Adrenal gland (tissue), 12 donors: Measurements from ENCODE around the gene SRGAP1. TPM values are rescaled to one million over a fixed set of nuclear protein-coding genes. Genes with fewer than 3 reads are reported as not detected.

ENCODE experiments used
- DNase-seq, 7 donors: peaks; one replicate each; pipeline ENCODE4 v3.0.0-alpha.2; 2019 to 2020
- H3K27ac ChIP-seq, 5 donors: fragments of 200-600 bp; sonication (generic) in 4 of 5; 1 replicate in 3 of 5; 2 replicates in 2 of 5; pipeline versions ENCODE4 v1.5.1 to v1.8.0; 2016 to 2020; ENCODE audit warnings: mild to moderate bottlenecking in 1 of 5
- H3K27me3 ChIP-seq: fragments of 200-600 bp; 2 replicates; pipeline ENCODE4 v1.8.0; 2021
- H3K36me3 ChIP-seq, 2 donors: fragments of 200-600 bp; replicated peaks in 1 of 2; 1 replicate in 1 of 2; 2 replicates in 1 of 2; pipeline versions ENCODE4 v1.5.1 to v1.8.0; 2018 to 2022
- H3K4me1 ChIP-seq, 2 donors: fragments of 200-600 bp; replicated peaks in 1 of 2; 1 replicate in 1 of 2; 2 replicates in 1 of 2; pipeline versions ENCODE4 v1.5.1 to v1.8.0; 2018 to 2021
- H3K4me3 ChIP-seq, 4 donors: fragments of 200-600 bp; sonication (generic) in 3 of 4; one replicate each; pipeline ENCODE4 v1.5.1; 2016 to 2018
- H3K9me3 ChIP-seq, 3 donors: fragments of 200-600 bp; sonication (generic) in 1 of 3; replicated peaks in 1 of 3; 1 replicate in 2 of 3; 2 replicates in 1 of 3; pipeline versions ENCODE4 v1.5.1 to v1.8.0; 2016 to 2021
- POLR2A ChIP-seq, 2 donors: fragments of 450-650 bp; IDR thresholded peaks; one replicate each; pipeline ENCODE4 v1.6.1; 2017; ENCODE audit warnings: antibody characterized with exemption in 2 of 2, mild to moderate bottlenecking in 2 of 2, moderate library complexity in 1 of 2
- WGBS, 4 donors: extraction: QIAGEN DNeasy Blood & Tissue Kit in 2 of 4; methylation state at CpG; one replicate each; pipeline versions ENCODE4 v1.1.5 to v1.1.7; 2013 to 2017; 5-methylcytosine and 5-hydroxymethylcytosine counted together
- intact Hi-C, 2 donors: fragments of 100-400 bp; cut with DNase I; formaldehyde crosslinking; loops; one replicate each; pipeline versions ENCODE4 v1.14.1 to v1.15.0; 2022 to 2023
- polyA plus RNA-seq, 3 donors: library from polyadenylated mRNA; stranded (reverse); fragments of 200-250 nt in 2 of 3; fragments of 350-450 nt in 1 of 3; fragmentation: Illumina TruSeq in 1 of 3; extraction: RNeasy Lipid Tissue Mini Kit (QIAGEN cat#74804) in 1 of 3; gene quantifications; one replicate each; pipeline ENCODE4 v1.2.3, GENCODE V29; 2013 to 2014
- total RNA-seq, 9 donors: library from RNA; depleted of rRNA in 4 of 9; stranded (reverse); fragments of >200 nt in 4 of 9; fragments of 120-200 nt in 1 of 9; fragmentation: NEBNext Ultra II Directional in 1 of 9; extraction: Animal tissue kit (Norgen Biotek cat#: 25700) in 1 of 9; gene quantifications; one replicate each; pipeline versions ENCODE4 v1.1.0 to v1.2.4, GENCODE V29; 2013 to 2023
- TF ChIP-seq, protein P1 (sequence below), 6 experiments: fragments of 450-650 bp in 4 of 6; fragments of 200-600 bp in 2 of 6; sonication (generic) in 1 of 6; IDR thresholded peaks; 1 replicate in 5 of 6; 2 replicates in 1 of 6; pipeline versions ENCODE4 v1.5.1 to v1.8.0; 2016 to 2021; ENCODE audit warnings: antibody characterized with exemption in 6 of 6, mild to moderate bottlenecking in 2 of 6, moderate library complexity in 1 of 6
- donor health status: healthy with polysubstance abuse.
- donor health status: Bipolar disorder and iron deficiency.
- donor health status: DM: yes; HTN: yes; CAD: no.
- donor health status: DM: no; HTN: no; CAD: no.
- donor health status: DM: no; HTN: no; CAD: no.
- donor health status: DM: yes; HTN: yes; CAD: no.

Gene SRGAP1
- total and polyA plus RNA-seq, 12 donors = 2.4 to 35.6 (median 9.8) TPM

DNA sequence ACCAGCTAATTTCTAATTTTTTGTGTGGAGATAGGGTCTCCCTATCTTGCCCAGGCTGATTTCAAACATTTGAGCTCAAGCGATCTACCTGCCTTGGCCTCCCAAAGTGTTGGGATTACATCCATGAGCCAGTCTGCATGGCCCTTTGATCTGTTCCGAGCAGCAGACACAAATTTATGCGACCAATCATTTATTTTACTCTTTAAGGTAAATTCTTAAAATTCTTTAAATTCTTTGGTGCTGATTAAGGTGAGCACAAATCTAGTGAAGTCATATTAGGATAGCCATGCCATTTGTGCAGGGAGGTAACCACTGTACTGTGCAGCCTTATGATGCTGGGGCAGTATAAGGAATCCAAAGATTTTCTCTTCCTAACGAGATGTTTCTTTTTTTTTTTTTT, 135.7 kb downstream of the SRGAP1 start:
- Histone ChIP-seq H3K9me3 (no peaks in the 10 kb centered on the region), H3K36me3 (no peaks in the 10 kb centered on the region), H3K27ac (no peak overlapping the region), H3K27me3 (no peaks in the 10 kb centered on the region), H3K4me3 (no peak overlapping the region), H3K4me1 (no peaks in the 10 kb centered on the region)
- TF ChIP-seq, protein P1, sequence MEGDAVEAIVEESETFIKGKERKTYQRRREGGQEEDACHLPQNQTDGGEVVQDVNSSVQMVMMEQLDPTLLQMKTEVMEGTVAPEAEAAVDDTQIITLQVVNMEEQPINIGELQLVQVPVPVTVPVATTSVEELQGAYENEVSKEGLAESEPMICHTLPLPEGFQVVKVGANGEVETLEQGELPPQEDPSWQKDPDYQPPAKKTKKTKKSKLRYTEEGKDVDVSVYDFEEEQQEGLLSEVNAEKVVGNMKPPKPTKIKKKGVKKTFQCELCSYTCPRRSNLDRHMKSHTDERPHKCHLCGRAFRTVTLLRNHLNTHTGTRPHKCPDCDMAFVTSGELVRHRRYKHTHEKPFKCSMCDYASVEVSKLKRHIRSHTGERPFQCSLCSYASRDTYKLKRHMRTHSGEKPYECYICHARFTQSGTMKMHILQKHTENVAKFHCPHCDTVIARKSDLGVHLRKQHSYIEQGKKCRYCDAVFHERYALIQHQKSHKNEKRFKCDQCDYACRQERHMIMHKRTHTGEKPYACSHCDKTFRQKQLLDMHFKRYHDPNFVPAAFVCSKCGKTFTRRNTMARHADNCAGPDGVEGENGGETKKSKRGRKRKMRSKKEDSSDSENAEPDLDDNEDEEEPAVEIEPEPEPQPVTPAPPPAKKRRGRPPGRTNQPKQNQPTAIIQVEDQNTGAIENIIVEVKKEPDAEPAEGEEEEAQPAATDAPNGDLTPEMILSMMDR (IDR thresholded peaks at IDR 0.05) = no peak
- no peak for TF ChIP-seq POLR2A (IDR thresholded peaks at IDR 0.05)
- intact Hi-C loops = no loop called here
- WGBS, 4 donors = 90 to 95% (median 92%) methylated on average over 4 of the region's 4 CpGs
- DNase-seq = no peak

DNA sequence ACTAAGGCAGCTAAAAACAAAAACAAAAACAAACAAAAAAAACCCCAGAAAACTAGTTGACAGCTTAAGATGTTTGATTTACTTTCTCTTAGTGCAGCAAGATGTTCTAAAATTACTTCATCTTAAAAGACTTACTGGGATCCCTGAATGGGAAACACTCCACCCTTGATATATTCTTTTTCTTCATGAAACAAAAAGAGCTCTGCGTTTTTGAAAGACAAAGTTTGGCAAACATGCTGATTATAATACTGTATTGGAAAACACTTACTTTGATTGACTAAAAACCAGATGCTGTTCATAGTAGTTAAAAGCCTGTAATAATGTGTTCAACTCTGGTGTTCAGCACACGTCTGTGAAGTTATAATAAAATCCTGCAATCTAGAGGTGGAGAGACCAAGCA, 136.8 kb downstream of the SRGAP1 start:
- Histone ChIP-seq H3K36me3 (no peaks in the 10 kb centered on the region), H3K27ac (no peak overlapping the region), H3K27me3 (no peaks in the 10 kb centered on the region), H3K4me1 (no peaks in the 10 kb centered on the region), H3K4me3 (no peak overlapping the region), H3K9me3 (no peaks in the 10 kb centered on the region)
- intact Hi-C loops = no loop called here
- TF ChIP-seq POLR2A (IDR thresholded peaks at IDR 0.05) = no peak
- TF ChIP-seq, protein P1 (IDR thresholded peaks at IDR 0.05) = no peak
- 70 to 75% (median 72%) methylated on average over 2 of the region's 2 CpGs for WGBS, 4 donors
- DNase-seq = no peak

DNA sequence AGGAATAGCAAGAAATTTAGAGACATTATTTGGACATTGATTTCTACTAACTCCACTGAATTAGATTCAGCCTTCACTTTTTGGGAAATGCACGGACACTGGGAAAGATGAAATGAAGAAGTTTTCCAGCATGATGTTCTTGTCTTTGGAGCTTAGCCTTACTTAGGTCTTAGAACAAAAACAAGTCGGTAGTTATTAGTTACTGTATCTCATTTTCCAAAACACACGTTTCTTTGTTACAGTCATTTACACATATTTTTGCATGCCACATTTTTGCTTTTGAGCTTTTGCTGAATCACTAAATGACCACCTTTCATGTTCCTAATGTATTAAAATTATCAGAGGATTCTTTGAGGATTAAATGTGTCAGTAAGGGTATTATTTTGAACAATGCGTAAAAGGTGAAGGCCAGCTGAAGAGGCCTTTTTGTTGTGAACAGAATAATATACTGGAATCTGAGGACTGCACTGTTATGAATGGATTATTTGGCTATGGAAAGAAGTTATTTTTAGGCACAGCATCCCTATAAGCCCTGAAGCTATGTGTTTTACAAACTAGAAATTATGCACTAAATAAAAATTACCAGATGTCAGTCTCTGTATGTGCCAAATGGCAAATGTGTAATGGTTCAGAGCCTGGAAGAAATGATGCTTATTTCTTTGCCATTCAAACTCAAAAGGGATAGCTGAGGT, 138.2 kb downstream of the SRGAP1 start:
- intact Hi-C loops = no loop called here
- Histone ChIP-seq H3K27ac (no peak overlapping the region), H3K9me3 (no peaks in the 10 kb centered on the region), H3K27me3 (no peaks in the 10 kb centered on the region), H3K4me1 (no peaks in the 10 kb centered on the region), H3K36me3 (no peaks in the 10 kb centered on the region), H3K4me3 (no peak overlapping the region)
- no peak for DNase-seq
- TF ChIP-seq, protein P1 (IDR thresholded peaks at IDR 0.05) = no peak
- no peak for TF ChIP-seq POLR2A (IDR thresholded peaks at IDR 0.05)
- 79 to 84% (median 82%) methylated on average over 4 of the region's 4 CpGs for WGBS, 4 donors

DNA sequence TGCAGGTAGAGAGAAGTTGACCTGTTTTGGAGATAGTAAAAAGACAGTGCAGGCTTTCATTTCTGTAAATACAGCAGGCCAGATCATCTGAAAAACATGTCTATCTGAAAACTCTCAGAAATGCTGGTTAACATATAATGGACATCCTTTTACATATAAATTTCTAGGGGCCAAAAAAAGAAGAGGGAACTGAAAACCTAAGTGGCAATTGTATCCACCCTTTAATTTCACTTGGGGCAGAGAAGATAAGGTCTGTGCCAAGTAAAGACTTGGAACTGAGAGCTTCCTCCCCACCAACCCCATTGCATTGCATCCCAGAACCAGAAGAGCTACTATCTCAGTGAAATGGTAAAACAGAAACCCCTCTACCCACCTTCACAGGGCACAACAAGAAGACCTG, 141.0 kb downstream of the SRGAP1 start:
- TF ChIP-seq, protein P1 (IDR thresholded peaks at IDR 0.05) = no peak
- no peak for TF ChIP-seq POLR2A (IDR thresholded peaks at IDR 0.05)
- Histone ChIP-seq H3K27ac (no peak overlapping the region), H3K9me3 (no peaks in the 10 kb centered on the region), H3K27me3 (no peaks in the 10 kb centered on the region), H3K36me3 (no peaks in the 10 kb centered on the region), H3K4me3 (no peak overlapping the region), H3K4me1 (peaks cover 0 to 4% of the 10 kb centered on the region in 2 donors)
- DNase-seq = no peak
- intact Hi-C loops = no loop called here
